ENCODE measurements around the gene DMRTB1. TPM values are rescaled to one million over a fixed set of nuclear protein-coding genes. Genes with fewer than 3 reads are reported as not detected.

Gene DMRTB1
- total RNA-seq, 6 experiments from 2014 or later, result not detected

DNA sequence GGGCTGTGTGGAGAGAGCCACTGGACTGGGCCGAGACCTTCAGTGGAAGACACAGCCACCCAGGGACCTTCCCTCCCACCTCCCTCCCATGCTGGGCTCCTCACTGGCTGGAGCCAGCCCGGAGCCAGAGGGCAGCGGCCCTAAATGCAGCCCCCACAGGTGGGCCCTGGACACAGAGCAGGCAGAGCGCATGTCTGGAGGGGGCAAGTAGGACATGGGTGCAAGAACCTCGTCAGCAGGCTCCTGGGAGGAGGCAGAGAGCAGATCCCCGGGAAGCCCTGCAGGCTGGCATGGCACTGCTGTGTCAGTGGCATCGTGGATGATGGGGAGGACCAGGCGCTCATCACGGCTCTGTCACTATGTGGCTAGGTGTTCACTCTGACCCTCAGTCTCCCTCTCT, 45.7 kb downstream of the DMRTB1 start:
- no peaks in the 10 kb centered on the region for H3K27me3 ChIP-seq
- no peak overlapping the region for H3K27ac ChIP-seq
- H3K4me3 ChIP-seq, result no peak overlapping the region
- H3K9me3 ChIP-seq, result no peaks in the 10 kb centered on the region
- intact Hi-C loops (cut with DNase I), result no loop called here
- TF ChIP-seq POLR2A (IDR thresholded peaks at IDR 0.05), result no peak
- TF ChIP-seq, protein P1, sequence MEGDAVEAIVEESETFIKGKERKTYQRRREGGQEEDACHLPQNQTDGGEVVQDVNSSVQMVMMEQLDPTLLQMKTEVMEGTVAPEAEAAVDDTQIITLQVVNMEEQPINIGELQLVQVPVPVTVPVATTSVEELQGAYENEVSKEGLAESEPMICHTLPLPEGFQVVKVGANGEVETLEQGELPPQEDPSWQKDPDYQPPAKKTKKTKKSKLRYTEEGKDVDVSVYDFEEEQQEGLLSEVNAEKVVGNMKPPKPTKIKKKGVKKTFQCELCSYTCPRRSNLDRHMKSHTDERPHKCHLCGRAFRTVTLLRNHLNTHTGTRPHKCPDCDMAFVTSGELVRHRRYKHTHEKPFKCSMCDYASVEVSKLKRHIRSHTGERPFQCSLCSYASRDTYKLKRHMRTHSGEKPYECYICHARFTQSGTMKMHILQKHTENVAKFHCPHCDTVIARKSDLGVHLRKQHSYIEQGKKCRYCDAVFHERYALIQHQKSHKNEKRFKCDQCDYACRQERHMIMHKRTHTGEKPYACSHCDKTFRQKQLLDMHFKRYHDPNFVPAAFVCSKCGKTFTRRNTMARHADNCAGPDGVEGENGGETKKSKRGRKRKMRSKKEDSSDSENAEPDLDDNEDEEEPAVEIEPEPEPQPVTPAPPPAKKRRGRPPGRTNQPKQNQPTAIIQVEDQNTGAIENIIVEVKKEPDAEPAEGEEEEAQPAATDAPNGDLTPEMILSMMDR (IDR thresholded peaks at IDR 0.05), result no peak
- WGBS (ENCODE audit: insufficient coverage, low coverage, low lambda C conversion rate, missing lambda C conversion rate), result 30% methylated on average over 3 of the region's 9 CpGs
- DNase-seq, result no peak
- no peaks in the 10 kb centered on the region for H3K36me3 ChIP-seq
- ATAC-seq, result no peak
- H3K4me1 ChIP-seq, result no peaks in the 10 kb centered on the region

DNA sequence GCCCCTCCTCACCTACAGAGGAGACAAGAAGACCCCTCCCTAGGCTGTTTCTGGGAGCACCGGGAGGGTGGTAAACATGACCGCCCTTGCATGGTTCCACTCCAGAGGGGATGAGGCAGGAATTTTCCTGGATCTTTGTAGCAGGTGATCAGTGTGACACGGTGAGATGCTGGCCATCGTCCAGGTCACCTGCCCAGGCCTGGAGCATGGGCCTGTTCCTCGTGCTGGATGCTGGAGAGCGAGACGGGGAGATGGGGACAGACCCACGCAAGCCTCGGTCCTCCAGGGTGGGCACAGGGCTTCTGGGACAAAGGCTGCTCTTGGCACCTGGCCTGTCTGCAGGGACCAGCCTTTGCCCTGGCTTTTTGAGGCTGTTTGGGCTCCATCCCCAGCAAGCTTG, 46.2 kb downstream of the DMRTB1 start:
- TF ChIP-seq, protein P1 (IDR thresholded peaks at IDR 0.05), result no peak
- no peak for TF ChIP-seq POLR2A (IDR thresholded peaks at IDR 0.05)
- no peaks in the 10 kb centered on the region for H3K9me3 ChIP-seq
- H3K27ac ChIP-seq, result no peak overlapping the region
- no peaks in the 10 kb centered on the region for H3K4me1 ChIP-seq
- H3K27me3 ChIP-seq, result no peaks in the 10 kb centered on the region
- no peak for DNase-seq
- no peak for ATAC-seq
- intact Hi-C loops (cut with DNase I), result no loop called here
- WGBS (ENCODE audit: insufficient coverage, low coverage, low lambda C conversion rate, missing lambda C conversion rate), result no CpG with 5 or more reads among the region's 9 CpGs
- H3K4me3 ChIP-seq, result no peak overlapping the region
- H3K36me3 ChIP-seq, result no peaks in the 10 kb centered on the region

DNA sequence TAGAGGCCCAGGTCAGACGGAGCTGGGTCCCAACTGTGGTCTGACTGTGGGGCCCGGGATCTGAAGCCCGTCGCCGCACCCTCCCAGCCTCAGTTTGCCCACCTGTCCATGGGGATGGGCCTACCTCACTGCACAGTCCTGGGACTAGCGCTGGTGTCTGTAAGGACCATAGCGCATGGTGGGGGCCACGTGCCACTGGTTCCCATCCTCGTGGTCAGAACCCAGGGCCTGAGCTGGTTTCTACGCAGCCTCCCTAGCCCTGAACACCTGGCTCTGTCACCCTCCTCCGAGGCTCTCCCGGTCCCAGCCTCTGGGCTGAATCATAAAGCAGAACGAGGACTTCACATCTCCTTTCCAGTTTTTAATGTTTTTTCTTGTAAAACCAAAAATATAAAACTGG, 46.7 kb downstream of the DMRTB1 start:
- TF ChIP-seq POLR2A (IDR thresholded peaks at IDR 0.05), result no peak
- TF ChIP-seq, protein P1 (IDR thresholded peaks at IDR 0.05), result no peak
- intact Hi-C loops (cut with DNase I), result no loop called here
- ATAC-seq, result no peak

DNA sequence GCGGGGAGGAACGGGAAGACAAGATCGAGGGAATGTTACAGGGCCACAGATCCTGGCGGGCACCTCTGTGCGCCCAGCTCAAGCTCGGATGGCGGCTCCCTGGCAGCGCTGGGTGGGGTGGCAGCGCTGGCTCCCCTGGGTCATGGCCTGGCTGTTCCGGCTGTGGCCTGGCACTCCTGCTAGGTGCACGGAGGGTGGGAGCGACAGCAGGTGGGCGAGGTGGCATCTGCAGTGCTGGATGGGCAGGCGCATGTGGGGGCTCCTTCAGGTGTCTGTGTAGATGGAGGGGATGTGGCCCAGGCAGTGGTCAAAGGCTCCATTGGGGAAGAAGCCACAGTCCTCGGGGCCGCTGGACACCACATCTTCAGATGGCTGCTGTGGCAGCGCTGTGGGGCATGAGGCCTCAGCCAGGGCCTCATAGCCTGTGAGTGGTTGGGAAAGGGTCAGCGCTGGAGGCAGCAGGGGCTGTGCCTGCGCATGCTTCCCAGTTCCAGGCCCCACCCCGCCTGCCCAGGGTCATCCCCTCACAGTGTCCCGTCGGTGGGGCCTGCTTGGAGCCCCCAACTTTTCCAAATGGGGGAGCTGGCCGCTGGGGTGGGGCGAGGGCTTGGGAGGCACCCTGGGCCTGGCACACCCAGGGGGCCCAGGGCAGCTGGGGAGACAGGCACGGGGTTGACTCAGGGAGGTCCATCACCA, 47.3 kb downstream of the DMRTB1 start:
- ATAC-seq (no peak), DNase-seq (no peak)
- intact Hi-C loops (cut with DNase I), result no loop called here
- Histone ChIP-seq H3K27me3 (no peaks in the 10 kb centered on the region), H3K36me3 (no peaks in the 10 kb centered on the region), H3K4me3 (no peak overlapping the region), H3K9me3 (no peaks in the 10 kb centered on the region), H3K4me1 (no peaks in the 10 kb centered on the region), H3K27ac (no peak overlapping the region)
- 91% methylated on average over 8 of the region's 25 CpGs for WGBS (ENCODE audit: insufficient coverage, low coverage, low lambda C conversion rate, missing lambda C conversion rate)
- TF ChIP-seq POLR2A (IDR thresholded peaks at IDR 0.05), result no peak
- TF ChIP-seq, protein P1 (IDR thresholded peaks at IDR 0.05), result no peak

More for the DNA sequence above, 46.7 kb downstream of the DMRTB1 start:
- Histone ChIP-seq H3K36me3 (no peaks in the 10 kb centered on the region), H3K27me3 (no peaks in the 10 kb centered on the region), H3K9me3 (no peaks in the 10 kb centered on the region), H3K4me1 (no peaks in the 10 kb centered on the region), H3K27ac (no peak overlapping the region), H3K4me3 (no peak overlapping the region)
- 57% methylated on average over 2 of the region's 13 CpGs for whole genome bisulfite sequencing (ENCODE audit: insufficient coverage, low coverage, low lambda C conversion rate, missing lambda C conversion rate)
- DNase-seq, result no peak

All from right lobe of liver (tissue), 6 donors.